Kidney epithelial cell (primary cell): ENCODE measurements around the gene MCMBP. TPM values are rescaled to one million over a fixed set of nuclear protein-coding genes. Genes with fewer than 3 reads are reported as not detected.

Source experiments
- DNase-seq: peaks from one replicate; pipeline ENCODE4 v3.0.0-alpha.2; 2010; ENCODE audit warnings: low read depth
- H3K27me3 ChIP-seq: 2 replicates; pipeline ENCODE4 v1.6.0; 2011; ENCODE audit warnings: low read length; ENCODE audit not compliant: control insufficient read depth, insufficient read depth
- H3K36me3 ChIP-seq: 2 replicates; pipeline ENCODE4 v1.5.1; 2011; ENCODE audit warnings: low read length; ENCODE audit not compliant: control insufficient read depth, insufficient read depth
- H3K4me3 ChIP-seq: 2 replicates; pipeline ENCODE4 v1.5.1; 2011; ENCODE audit warnings: low read depth, mild to moderate bottlenecking, control low read depth, low read length
- total RNA-seq: library from RNA; depleted of rRNA; stranded (reverse); fragments of >200 nt; gene quantifications from 2 replicates; pipeline ENCODE4 v1.2.3, GENCODE V29; 2015
- TF ChIP-seq, protein P1 (sequence below): IDR thresholded peaks from 2 replicates; pipeline ENCODE4 v1.5.1; 2011; ENCODE audit warnings: mild to moderate bottlenecking, moderate library complexity, low read length, control low read depth, inconsistent platforms; ENCODE audit not compliant: insufficient read depth, poor library complexity, severe bottlenecking

MCMBP gene
- total RNA-seq, 1 donor from 2014 or later, result 45.2 TPM

DNA sequence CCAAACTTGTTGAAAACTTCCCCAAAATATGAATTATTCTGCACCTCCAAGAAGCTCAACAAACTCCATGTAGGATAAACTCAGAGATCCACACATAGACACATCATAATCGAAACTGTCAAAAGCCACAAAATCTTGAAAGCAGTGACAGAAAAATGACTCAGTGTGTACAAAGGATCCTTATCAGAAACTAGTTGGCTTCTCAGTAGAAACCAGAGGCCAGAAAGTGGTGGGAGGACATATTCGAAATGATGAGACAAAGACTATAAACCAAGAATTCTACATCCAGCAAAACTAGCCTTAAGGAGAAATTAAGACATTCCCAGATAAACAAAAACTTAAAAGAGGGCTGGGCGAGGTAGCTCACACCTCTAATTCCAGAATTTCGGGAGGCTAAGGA is 38.5 kb downstream of the MCMBP start:
- no peak for DNase-seq
- Histone ChIP-seq H3K4me3 (no peak overlapping the region), H3K36me3 (peaks cover 4% of the 10 kb centered on the region), H3K27me3 (no peaks in the 10 kb centered on the region)
- TF ChIP-seq, protein P1, sequence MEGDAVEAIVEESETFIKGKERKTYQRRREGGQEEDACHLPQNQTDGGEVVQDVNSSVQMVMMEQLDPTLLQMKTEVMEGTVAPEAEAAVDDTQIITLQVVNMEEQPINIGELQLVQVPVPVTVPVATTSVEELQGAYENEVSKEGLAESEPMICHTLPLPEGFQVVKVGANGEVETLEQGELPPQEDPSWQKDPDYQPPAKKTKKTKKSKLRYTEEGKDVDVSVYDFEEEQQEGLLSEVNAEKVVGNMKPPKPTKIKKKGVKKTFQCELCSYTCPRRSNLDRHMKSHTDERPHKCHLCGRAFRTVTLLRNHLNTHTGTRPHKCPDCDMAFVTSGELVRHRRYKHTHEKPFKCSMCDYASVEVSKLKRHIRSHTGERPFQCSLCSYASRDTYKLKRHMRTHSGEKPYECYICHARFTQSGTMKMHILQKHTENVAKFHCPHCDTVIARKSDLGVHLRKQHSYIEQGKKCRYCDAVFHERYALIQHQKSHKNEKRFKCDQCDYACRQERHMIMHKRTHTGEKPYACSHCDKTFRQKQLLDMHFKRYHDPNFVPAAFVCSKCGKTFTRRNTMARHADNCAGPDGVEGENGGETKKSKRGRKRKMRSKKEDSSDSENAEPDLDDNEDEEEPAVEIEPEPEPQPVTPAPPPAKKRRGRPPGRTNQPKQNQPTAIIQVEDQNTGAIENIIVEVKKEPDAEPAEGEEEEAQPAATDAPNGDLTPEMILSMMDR, result no peak

DNA sequence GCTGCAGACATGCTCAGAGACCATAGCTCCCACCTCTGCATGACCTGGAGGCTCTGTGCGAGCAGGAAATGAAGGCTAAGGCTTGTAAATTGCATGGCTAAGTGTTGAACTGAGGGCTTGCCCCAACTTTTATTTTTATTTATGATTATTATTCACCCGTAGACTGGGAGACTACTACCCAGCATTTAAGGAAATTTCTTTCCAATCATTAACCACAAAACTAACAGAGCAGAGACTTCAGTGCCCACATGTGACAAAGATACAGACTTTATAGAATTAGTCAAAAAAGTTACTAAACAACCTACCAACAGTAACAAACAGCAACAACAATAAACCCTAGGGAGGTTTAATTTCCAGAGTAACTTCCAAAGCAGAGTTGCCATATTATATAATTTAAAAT is 39.7 kb downstream of the MCMBP start:
- TF ChIP-seq, protein P1, result no peak
- H3K36me3 ChIP-seq, result peaks cover 4% of the 10 kb centered on the region

DNA sequence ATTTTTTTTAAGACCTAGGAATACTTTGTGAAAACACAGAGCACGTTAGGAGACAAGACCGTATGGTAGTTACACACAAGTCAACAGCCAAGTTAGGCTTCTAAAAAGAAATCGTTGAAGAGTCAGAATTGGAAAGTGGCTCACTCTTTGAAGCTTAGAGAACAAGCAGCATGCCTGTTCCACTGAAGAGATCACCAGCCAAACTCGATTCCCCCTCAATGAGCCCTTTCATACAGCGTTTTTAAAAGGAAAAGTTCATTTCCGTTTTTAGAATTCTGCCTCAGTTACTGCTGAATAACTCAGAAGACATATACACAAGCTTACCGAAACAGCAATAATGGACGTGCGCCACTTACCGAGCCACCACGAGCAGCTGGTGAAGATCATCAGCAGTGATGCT is 41.0 kb downstream of the MCMBP start:
- peaks cover 4% of the 10 kb centered on the region for H3K36me3 ChIP-seq
- TF ChIP-seq, protein P1, result no peak

More for the DNA sequence above, 39.7 kb downstream of the MCMBP start:
- no peak for DNase-seq
- no peak overlapping the region for H3K4me3 ChIP-seq
- no peaks in the 10 kb centered on the region for H3K27me3 ChIP-seq

DNA sequence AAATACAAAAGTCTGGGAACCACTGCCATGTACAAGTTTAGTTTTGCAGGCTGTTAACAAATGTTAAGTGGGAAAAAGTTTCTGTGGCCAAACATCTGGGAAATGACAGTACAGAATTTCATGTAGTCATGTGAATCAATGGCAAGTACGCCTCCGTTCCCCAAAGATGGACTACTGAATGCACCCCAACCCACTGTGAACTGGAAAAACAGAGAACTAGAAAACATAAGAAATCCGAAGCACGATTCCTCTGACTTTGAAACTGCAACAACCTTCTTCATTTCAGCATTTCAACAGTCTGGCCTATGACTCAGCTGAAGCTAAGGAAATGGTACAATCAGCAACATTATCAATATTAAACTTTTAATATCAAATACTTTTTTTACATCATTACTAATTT is 41.8 kb downstream of the MCMBP start:
- TF ChIP-seq, protein P1, result no peak
- Histone ChIP-seq H3K36me3 (peaks cover 3% of the 10 kb centered on the region), H3K27me3 (no peaks in the 10 kb centered on the region), H3K4me3 (no peak overlapping the region)
- no peak for DNase-seq

More for the DNA sequence above, 41.0 kb downstream of the MCMBP start:
- Histone ChIP-seq H3K4me3 (no peak overlapping the region), H3K27me3 (no peaks in the 10 kb centered on the region)
- no peak for DNase-seq

DNA sequence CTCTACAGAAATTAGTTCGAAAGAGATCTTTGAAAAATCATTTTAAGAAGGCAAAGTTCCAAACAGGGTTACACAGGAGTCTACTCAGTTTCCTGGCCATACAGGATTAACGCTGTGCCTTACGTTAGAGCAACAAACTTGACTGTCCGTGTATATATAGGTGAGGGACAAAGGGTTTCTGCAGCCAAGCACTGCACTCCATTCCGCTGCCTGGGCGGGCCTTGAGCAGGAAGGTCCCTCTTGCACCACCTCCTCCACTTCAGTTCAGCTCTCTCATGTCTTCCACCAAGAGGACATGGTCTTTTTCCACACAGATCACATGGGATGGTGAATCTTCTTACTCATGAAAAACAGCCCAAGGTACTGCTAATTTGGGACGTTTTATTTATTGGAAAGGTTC is 43.2 kb downstream of the MCMBP start:
- DNase-seq, result no peak
- Histone ChIP-seq H3K36me3 (peaks cover 3% of the 10 kb centered on the region), H3K27me3 (no peaks in the 10 kb centered on the region), H3K4me3 (no peak overlapping the region)
- TF ChIP-seq, protein P1, result no peak

DNA sequence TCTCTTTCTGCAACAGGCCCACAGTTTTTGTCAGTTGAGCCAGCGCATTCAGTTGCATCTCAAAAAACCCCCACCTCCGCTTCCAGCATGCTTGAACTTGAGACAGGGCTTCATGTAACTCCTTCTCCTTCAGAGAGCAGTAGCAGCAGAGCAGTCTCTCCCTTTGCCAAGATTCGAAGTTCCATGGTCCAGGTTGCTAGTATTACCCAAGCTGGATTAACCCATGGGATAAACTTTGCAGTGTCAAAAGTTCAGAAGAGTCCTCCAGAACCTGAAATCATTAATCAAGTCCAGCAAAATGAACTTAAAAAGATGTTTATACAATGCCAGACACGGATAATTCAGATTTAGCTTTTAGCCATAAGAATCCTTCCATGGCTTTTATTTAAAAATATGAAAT is 45.2 kb downstream of the MCMBP start:
- no peak for DNase-seq
- H3K4me3 ChIP-seq, result no peak overlapping the region
- TF ChIP-seq, protein P1, result no peak
- no peaks in the 10 kb centered on the region for H3K27me3 ChIP-seq
- peaks cover 3% of the 10 kb centered on the region for H3K36me3 ChIP-seq
